Suppressor macrophage (primary cell): ENCODE measurements around the gene LIPC.

Source experiments
- DNase-seq, 4 experiments: peaks; one replicate each; pipeline ENCODE4 v3.0.0-alpha.2; 2020 to 2022

LIPC gene

DNA sequence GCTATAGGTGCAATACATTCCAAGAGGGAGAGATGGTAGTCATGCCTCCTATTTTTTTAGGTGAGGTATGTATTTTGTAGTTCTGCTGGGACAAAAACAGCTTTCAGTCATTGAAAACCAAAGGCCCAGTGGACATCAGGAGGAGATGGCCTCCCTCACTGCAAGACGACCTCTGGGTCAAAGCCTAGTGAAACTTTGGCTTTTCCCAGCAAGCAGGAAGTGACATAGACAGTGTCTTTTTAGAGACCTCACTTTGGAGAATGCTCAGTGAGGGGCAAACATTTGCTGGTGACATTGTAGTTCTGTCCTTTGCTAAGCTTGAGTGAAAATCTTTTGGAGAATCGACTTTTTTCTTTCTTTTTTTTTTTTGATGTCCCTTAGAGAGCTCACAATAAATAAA, 27.3 kb downstream of the LIPC start:
- DNase-seq, result peak in 2 of 4 experiments; percentile 40 to 41

DNA sequence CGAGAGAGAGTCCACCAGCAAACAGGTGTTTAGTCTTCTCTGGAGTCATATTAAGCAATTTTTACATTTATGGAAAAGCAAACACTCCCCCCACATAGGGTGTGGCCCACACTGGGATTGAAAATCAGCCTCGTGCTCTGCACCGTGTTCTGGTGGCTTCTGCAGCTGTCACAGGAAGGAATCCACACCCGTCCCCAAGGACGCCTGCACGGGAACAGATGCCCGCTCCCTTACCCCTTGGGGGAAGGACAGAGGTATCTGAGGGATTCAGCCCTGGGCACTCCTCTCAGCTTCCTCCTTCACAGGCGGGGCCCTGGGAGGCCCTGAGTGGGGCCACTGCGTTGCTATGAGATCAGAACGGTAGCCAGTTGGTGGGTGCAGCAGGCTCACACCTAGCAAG, 27.8 kb downstream of the LIPC start:
- DNase-seq, result peak in 2 of 4 experiments; percentile 26 to 38

GRCh38 chr15:58460116-58460790, 28.5 kb downstream of the LIPC start:
- no peak for DNase-seq

- no peak for DNase-seq
These were observed 29.1 kb downstream of the LIPC start for GRCh38 chr15:58460872-58461271.

DNA sequence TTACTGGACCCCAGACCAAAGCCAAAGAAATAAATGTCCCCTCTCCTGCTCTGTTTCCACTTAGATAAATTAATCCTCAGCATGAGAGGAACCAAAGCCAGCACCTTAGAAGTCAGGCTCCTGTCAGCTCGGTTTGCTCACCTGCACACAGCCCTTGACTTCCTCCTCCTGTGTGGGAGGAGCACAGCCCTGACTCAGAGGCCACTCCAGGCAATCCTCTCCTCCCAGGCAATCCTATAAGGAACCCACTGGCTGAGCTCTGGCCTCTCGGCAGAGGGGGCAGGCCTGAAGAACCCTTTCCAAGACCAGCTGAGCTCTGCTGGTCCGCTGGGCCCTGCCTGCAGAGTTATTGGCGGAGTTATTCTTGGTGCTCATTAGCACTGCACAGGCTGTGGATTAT, 30.8 kb downstream of the LIPC start:
- peak in 3 of 4 experiments; percentile 46 to 58 (median 47) for DNase-seq

DNA sequence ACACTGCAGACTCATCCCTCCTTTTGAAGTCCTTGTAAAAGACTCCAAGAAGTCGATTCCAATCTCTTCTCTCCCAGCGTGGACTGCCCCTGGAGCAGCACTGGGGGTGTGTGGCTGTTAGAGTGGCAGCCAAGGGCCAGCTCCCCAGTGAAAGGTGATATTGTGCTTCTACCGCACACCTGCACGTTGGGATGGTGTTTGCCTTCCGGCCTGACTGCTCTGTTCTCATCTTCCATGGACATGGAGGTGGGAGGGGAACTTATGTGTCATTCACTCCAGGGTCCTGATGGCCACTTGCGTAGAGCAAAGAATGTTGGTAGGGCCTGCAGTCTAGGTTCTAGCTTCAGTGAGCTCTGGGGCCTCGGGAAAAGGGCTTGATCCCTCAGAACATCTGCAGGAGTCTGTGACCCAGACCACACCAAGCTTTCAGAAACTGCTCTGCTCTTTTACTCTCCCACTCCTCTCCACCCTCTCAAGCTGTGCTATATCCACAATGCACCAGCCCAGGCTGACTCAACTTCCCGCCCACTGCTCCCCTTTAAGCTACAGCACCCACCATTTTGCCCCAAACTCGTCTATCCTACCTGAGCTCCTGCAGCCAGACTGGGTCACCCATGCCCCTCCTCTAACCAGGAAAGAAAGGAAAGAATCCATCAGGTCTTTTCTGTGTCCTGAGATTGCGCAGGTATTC, 31.3 kb downstream of the LIPC start:
- DNase-seq, result peak in 2 of 4 experiments; percentile 29 to 43

- no peak for DNase-seq
These were observed 32.2 kb downstream of the LIPC start for GRCh38 chr15:58463815-58464650.

DNA sequence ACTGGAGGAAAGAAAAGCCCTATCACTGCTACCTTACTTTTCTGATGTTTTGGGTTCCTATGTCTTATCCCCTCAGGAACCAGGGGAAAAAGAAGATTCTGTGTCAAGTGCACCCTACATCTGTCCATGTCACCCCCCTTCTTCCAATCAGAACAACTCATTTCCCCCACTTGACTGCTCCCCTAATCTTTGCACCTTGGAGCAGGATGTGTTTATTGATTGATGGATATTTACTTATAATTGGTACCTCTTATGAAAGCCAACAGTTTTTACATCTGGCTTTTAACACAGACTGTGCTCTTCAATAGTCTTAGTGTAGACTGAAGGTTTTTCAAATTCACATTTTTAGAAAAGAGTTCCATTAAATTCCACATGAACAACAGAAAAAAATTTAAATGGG, 33.3 kb downstream of the LIPC start:
- no peak for DNase-seq

GRCh38 chr15:58465866-58466517, 34.2 kb downstream of the LIPC start:
- DNase-seq, result no peak

DNA sequence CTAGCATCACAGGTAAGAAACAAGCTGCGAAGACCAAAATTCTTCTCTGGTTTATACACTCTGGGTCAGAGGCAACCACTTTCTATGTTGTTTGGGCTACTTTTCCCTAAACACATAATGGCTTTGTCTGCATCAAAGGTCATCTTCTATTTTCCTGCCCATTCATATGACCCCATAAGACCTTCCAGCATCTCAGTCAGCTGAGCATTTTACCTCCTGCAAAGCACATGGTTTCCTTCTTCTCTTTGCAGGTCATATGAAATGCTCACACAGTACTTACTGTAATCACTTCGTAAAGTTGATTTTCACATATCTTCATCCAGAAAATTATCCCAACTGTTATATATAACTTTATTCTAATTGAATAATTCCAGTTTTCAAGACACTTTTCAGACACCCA, 34.8 kb downstream of the LIPC start:
- no peak for DNase-seq

- no peak for DNase-seq
These were observed 35.4 kb downstream of the LIPC start for GRCh38 chr15:58467121-58467721.

- DNase-seq, result no peak
These were observed 36.1 kb downstream of the LIPC start for GRCh38 chr15:58467722-58468423.

GRCh38 chr15:58469432-58470353, 37.9 kb downstream of the LIPC start:
- DNase-seq, result peak in 3 of 4 experiments; percentile 38 to 64 (median 45)

DNA sequence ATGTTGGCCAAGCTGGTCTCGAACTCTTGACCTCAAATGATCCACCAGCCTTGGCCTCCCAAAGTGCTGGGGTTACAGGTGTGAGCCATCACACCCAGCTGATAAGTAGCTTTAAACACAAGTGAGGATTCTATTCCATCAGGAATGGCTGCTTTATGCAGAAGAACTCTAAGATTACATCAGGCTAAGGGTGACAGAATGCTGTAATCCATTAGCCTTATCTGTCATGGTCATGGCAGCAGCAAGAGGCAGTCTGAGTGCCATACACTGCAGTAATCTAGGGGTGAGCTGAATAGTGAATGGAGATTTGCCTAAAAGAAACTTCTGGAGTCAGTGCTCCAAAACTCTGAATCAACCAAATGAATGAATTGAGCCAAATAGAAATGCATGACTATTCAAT, 39.6 kb downstream of the LIPC start:
- no peak for DNase-seq

DNA sequence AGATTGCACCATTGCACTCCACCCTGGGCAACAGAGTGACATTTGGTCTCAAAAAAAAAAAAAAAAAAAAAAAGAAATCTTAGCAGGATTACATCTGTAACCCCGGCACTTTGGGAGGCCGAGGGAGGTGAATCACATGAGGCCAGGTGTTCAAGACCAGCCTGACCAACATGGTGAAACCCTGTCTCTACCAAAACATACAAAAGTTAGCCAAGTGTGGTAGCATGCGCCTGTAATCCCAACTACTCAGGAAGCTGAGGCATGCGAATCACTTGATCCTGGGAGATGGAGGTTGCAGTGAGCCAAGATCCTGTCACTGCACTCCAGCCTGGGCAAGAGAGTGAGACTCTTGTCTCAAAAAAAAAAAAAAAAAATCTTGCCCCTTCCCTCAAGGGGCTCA, 40.4 kb downstream of the LIPC start:
- no peak for DNase-seq

GRCh38 chr15:58472821-58473581, 41.2 kb downstream of the LIPC start:
- peak in 1 of 4 experiments; percentile 28 for DNase-seq

- DNase-seq, result no peak
These were observed 41.9 kb downstream of the LIPC start for GRCh38 chr15:58473724-58474123.

- peak in 2 of 4 experiments; percentile 44 for DNase-seq
These were observed 43.0 kb downstream of the LIPC start for GRCh38 chr15:58474741-58475323.
